ENCODE results near the gene RTKN2.

The RTKN2 gene

DNA sequence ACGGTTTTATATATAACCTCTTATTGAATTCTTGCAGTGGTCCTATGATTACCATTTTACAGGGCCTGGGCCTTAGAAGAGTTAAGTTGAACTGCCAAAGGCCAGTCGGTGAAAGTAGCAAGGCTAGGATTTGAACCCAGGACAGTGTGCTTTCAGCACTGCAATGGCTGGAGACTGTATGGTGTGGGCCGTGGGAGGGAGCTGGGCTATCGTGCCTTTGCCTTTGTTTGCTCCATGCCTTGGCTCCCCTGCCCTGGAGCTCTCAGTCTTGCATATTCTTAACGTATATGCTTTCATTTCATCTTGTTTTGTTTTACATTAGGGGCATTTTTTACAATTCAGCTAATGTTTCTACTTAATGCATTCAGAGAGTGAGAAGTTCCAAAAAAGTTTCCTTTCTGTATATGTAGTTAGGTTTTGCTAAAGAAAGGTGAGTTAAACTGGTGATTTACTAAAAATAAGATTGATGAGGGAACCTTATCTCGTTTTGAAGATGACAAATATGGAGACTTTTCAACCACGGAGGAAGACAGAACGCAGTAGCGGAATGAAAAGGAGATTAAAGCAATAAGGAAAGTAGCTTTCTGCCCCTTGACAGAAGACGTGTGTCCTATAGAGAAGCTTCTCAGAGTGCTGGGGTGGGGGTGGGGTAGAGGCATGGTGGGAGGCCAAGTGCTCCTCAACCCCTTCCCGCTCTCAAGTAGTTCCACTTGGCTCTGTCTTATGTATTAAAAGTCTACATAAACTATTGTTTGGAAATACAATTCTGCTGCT lies 82.5 kb downstream of the RTKN2 start:
- TF ChIP-seq CTCF (IDR thresholded peaks at IDR 0.05; ENCODE audit: insufficient read depth, low read length, poor library complexity, severe bottlenecking), result no peak
- no peak for TF ChIP-seq EZH2phosphoT487 (conservative IDR thresholded peaks at IDR 0.05; ENCODE audit: low read length)
- Histone ChIP-seq H3K79me2 (ENCODE audit: insufficient read depth, low read length) (no peaks in the 10 kb centered on the region), H3K9ac (ENCODE audit: low read length) (no peak overlapping the region), H4K20me1 (ENCODE audit: low read depth, low read length) (no peaks in the 10 kb centered on the region), H3F3A (ENCODE audit: insufficient read depth) (peaks cover 11% of the 10 kb centered on the region; the same call in 1 of the 2 replicates), H3K27me3 (ENCODE audit: low read length) (no peaks in the 10 kb centered on the region), H3K36me3 (ENCODE audit: low read length) (peaks cover 10% of the 10 kb centered on the region; the same call in 1 of the 2 replicates), H2AFZ (ENCODE audit: low read depth, low read length, severe bottlenecking) (no peak overlapping the region), H3K4me3 (ENCODE audit: insufficient read depth, low read length, poor library complexity, severe bottlenecking) (no peak overlapping the region), H3K9me3 (ENCODE audit: insufficient read depth, low read length) (no peaks in the 10 kb centered on the region), H3K9me2 (replicated peaks; ENCODE audit: insufficient read depth, low read length) (no peaks in the 10 kb centered on the region), H3K27ac (ENCODE audit: low read depth, low read length) (no peak overlapping the region), H3K4me2 (ENCODE audit: low read depth, low read length, poor library complexity, severe bottlenecking) (no peak overlapping the region)

- Histone ChIP-seq H2AFZ (ENCODE audit: low read depth, low read length, severe bottlenecking) (no peak overlapping the region), H3K4me2 (ENCODE audit: low read depth, low read length, poor library complexity, severe bottlenecking) (no peak overlapping the region), H3F3A (ENCODE audit: insufficient read depth) (peaks cover 15% of the 10 kb centered on the region), H3K27me3 (ENCODE audit: low read length) (no peaks in the 10 kb centered on the region), H4K20me1 (ENCODE audit: low read depth, low read length) (no peaks in the 10 kb centered on the region), H3K27ac (ENCODE audit: low read depth, low read length) (peak overlapping the region; percentile 16; the same call in 1 of the 2 replicates), H3K9me3 (ENCODE audit: insufficient read depth, low read length) (no peaks in the 10 kb centered on the region), H3K4me3 (ENCODE audit: insufficient read depth, low read length, poor library complexity, severe bottlenecking) (no peak overlapping the region), H3K9me2 (replicated peaks; ENCODE audit: insufficient read depth, low read length) (no peaks in the 10 kb centered on the region), H3K79me2 (ENCODE audit: insufficient read depth, low read length) (no peaks in the 10 kb centered on the region), H3K36me3 (ENCODE audit: low read length) (peaks cover 10% of the 10 kb centered on the region; the same call in 1 of the 2 replicates), H3K9ac (ENCODE audit: low read length) (no peak overlapping the region)
- TF ChIP-seq CTCF (IDR thresholded peaks at IDR 0.05; ENCODE audit: insufficient read depth, low read length, poor library complexity, severe bottlenecking) (no peak), EZH2phosphoT487 (conservative IDR thresholded peaks at IDR 0.05; ENCODE audit: low read length) (no peak)
Observed at GRCh38 chr10:62183857-62184795, 84.5 kb downstream of the RTKN2 start.

DNA sequence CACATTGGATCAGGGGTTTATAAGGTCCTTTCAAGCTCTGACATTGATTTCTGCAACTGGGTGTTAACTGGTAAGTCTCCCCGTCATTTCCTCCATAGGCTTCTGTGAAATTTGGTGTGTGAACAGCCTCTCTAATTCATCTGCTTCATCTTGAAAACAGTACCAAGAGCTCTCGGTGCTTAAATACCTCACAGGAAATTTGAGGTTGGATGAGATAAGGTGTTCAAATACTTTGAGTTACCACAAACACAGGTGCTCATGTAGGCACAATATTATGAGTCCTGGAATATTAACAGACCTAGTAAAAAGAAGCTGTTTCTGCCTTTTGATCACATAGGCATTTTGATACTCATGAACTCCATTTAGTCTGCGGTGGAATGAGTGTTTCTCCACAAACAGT lies 85.2 kb downstream of the RTKN2 start:
- H3K9me3 ChIP-seq (ENCODE audit: insufficient read depth, low read length), result no peaks in the 10 kb centered on the region
- H2AFZ ChIP-seq (ENCODE audit: low read depth, low read length, severe bottlenecking), result no peak overlapping the region
- no peak overlapping the region for H3K4me2 ChIP-seq (ENCODE audit: low read depth, low read length, poor library complexity, severe bottlenecking)
- peaks cover 15% of the 10 kb centered on the region for H3F3A ChIP-seq (ENCODE audit: insufficient read depth)
- no peaks in the 10 kb centered on the region for H3K79me2 ChIP-seq (ENCODE audit: insufficient read depth, low read length)
- H3K9me2 ChIP-seq (replicated peaks; ENCODE audit: insufficient read depth, low read length), result no peaks in the 10 kb centered on the region
- H3K9ac ChIP-seq (ENCODE audit: low read length), result no peak overlapping the region
- peaks cover 10% of the 10 kb centered on the region; the same call in 1 of the 2 replicates for H3K36me3 ChIP-seq (ENCODE audit: low read length)
- H4K20me1 ChIP-seq (ENCODE audit: low read depth, low read length), result no peaks in the 10 kb centered on the region
- TF ChIP-seq EZH2phosphoT487 (conservative IDR thresholded peaks at IDR 0.05; ENCODE audit: low read length) (no peak), CTCF (IDR thresholded peaks at IDR 0.05; ENCODE audit: insufficient read depth, low read length, poor library complexity, severe bottlenecking) (no peak)
- no peaks in the 10 kb centered on the region for H3K27me3 ChIP-seq (ENCODE audit: low read length)
- H3K4me3 ChIP-seq (ENCODE audit: insufficient read depth, low read length, poor library complexity, severe bottlenecking), result no peak overlapping the region
- peak overlapping the region; percentile 16; the same call in 1 of the 2 replicates for H3K27ac ChIP-seq (ENCODE audit: low read depth, low read length)

All from SU-DHL-6 (cell line).